ENCODE data around the gene STRADB. TPM values are rescaled to one million over a fixed set of nuclear protein-coding genes. Genes with fewer than 3 reads are reported as not detected.
A peak's percentile ranks its signal among the peaks of the same experiment; 100 is the strongest.

Gene STRADB
- 74.8 and 76.1 TPM in 2 replicates for polyA plus RNA-seq
- 56.7 and 58.2 TPM in 2 replicates for polyA minus RNA-seq

- Histone ChIP-seq H3F3A (ENCODE audit: insufficient read depth, low read length, poor library complexity, severe bottlenecking) (no peaks in the 10 kb centered on the region), H3K9ac (ENCODE audit: low read length) (peak within 1 kb of the TSS; percentile 85), H3K36me3 (ENCODE audit: insufficient read depth, low read length) (no peaks in the 10 kb centered on the region), H3K9me3 (ENCODE audit: low read length) (no peaks in the 10 kb centered on the region), H4K20me1 (ENCODE audit: insufficient read depth) (no peaks in the 10 kb centered on the region), H2AFZ (ENCODE audit: low read depth, low read length) (peak within 1 kb of the TSS; percentile 97), H3K27ac (ENCODE audit: low read length) (peak within 1 kb of the TSS; percentile 82), H3K9me2 (ENCODE audit: insufficient read depth, low read length) (no peaks in the 10 kb centered on the region), H3K79me2 (replicated peaks; ENCODE audit: insufficient read depth, low read length) (peaks cover 5% of the 10 kb centered on the region), H3K4me3 (ENCODE audit: low read length) (peak within 1 kb of the TSS; percentile 98), H3K27me3 (ENCODE audit: insufficient read depth, low read depth, low read length) (no peaks in the 10 kb centered on the region), H3K4me2 (ENCODE audit: low read length) (peak within 1 kb of the TSS; percentile 94)
- TF ChIP-seq TAF1 (IDR thresholded peaks at IDR 0.05; ENCODE audit: low read depth) (peak; percentile 64), RAD21 (conservative IDR thresholded peaks at IDR 0.05) (peak; percentile 40), REST (IDR thresholded peaks at IDR 0.05; ENCODE audit: borderline replicate concordance) (peak; percentile 39), SMC3 (conservative IDR thresholded peaks at IDR 0.05; ENCODE audit: poor library complexity) (no peak), MXI1 (conservative IDR thresholded peaks at IDR 0.05; ENCODE audit: poor library complexity, severe bottlenecking) (peak; percentile 90), EP300 (conservative IDR thresholded peaks at IDR 0.05; ENCODE audit: poor library complexity, severe bottlenecking) (peak; percentile 62), CTCF (IDR thresholded peaks at IDR 0.05; ENCODE audit: poor library complexity, severe bottlenecking) (peak; percentile 63), EZH2 (IDR thresholded peaks at IDR 0.05; ENCODE audit: borderline replicate concordance, insufficient read depth, low read length, poor library complexity, severe bottlenecking) (no peak), POLR2AphosphoS5 (IDR thresholded peaks at IDR 0.05) (peak; percentile 82)
These were observed at the start of gene STRADB, which contains the start of gene TRAK2 for GRCh38 chr2:201451292-201452057. TSS of gene STRADB (plus strand) at chr2:201451740. CDS start at chr2:201454841, 3,101 bp downstream. TSS of gene TRAK2 (minus strand) at chr2:201451458. CDS start at chr2:201420507, 30,951 bp downstream.

GRCh38 chr2:201401815-201402214 is 49.7 kb upstream of the STRADB start:
- no peak overlapping the region for H2AFZ ChIP-seq (ENCODE audit: low read depth, low read length)
- H3K27me3 ChIP-seq (ENCODE audit: insufficient read depth, low read depth, low read length) = no peaks in the 10 kb centered on the region
- H3K27ac ChIP-seq (ENCODE audit: low read length) = no peak overlapping the region
- H3K36me3 ChIP-seq (ENCODE audit: insufficient read depth, low read length) = no peaks in the 10 kb centered on the region
- TF ChIP-seq EP300 (conservative IDR thresholded peaks at IDR 0.05; ENCODE audit: poor library complexity, severe bottlenecking) = no peak
- no peak for TF ChIP-seq SMC3 (conservative IDR thresholded peaks at IDR 0.05; ENCODE audit: poor library complexity)
- TF ChIP-seq EZH2 (IDR thresholded peaks at IDR 0.05; ENCODE audit: borderline replicate concordance, insufficient read depth, low read length, poor library complexity, severe bottlenecking) = no peak
- no peak for TF ChIP-seq REST (IDR thresholded peaks at IDR 0.05; ENCODE audit: borderline replicate concordance)
- TF ChIP-seq POLR2AphosphoS5 (IDR thresholded peaks at IDR 0.05) = no peak
- no peak for TF ChIP-seq RAD21 (conservative IDR thresholded peaks at IDR 0.05)
- no peak for TF ChIP-seq MXI1 (conservative IDR thresholded peaks at IDR 0.05; ENCODE audit: poor library complexity, severe bottlenecking)
- no peak for TF ChIP-seq TAF1 (IDR thresholded peaks at IDR 0.05; ENCODE audit: low read depth)
- TF ChIP-seq CTCF (IDR thresholded peaks at IDR 0.05; ENCODE audit: poor library complexity, severe bottlenecking) = no peak
- no peak overlapping the region for H3K4me2 ChIP-seq (ENCODE audit: low read length)
- no peaks in the 10 kb centered on the region for H4K20me1 ChIP-seq (ENCODE audit: insufficient read depth)
- H3F3A ChIP-seq (ENCODE audit: insufficient read depth, low read length, poor library complexity, severe bottlenecking) = no peaks in the 10 kb centered on the region
- no peaks in the 10 kb centered on the region for H3K9me3 ChIP-seq (ENCODE audit: low read length)
- H3K4me3 ChIP-seq (ENCODE audit: low read length) = no peak overlapping the region
- H3K79me2 ChIP-seq (replicated peaks; ENCODE audit: insufficient read depth, low read length) = no peaks in the 10 kb centered on the region
- no peaks in the 10 kb centered on the region for H3K9me2 ChIP-seq (ENCODE audit: insufficient read depth, low read length)
- H3K9ac ChIP-seq (ENCODE audit: low read length) = no peak overlapping the region

Measured in neural cell (in vitro differentiated cells).